MM.1S (cell line): Measurements from ENCODE around the gene MACROH2A2.

Experiments used
- DNase-seq: peaks from one replicate; pipeline ENCODE4 v3.0.0-alpha.2; 2015
- H2AFZ ChIP-seq: fragments of 300-600 bp; sonication (generic); 2 replicates; pipeline ENCODE4 v1.6.0; 2016; ENCODE audit warnings: antibody characterized with exemption, low read length
- H3F3A ChIP-seq: fragments of 300-600 bp; sonication (generic); 2 replicates; pipeline ENCODE4 v1.6.1; 2016; ENCODE audit warnings: mild to moderate bottlenecking, antibody characterized with exemption, low read length, moderate library complexity, mixed read lengths; ENCODE audit not compliant: insufficient read depth
- H3K27ac ChIP-seq: fragments of 300-600 bp; sonication (generic); 2 replicates; pipeline ENCODE4 v1.5.1; 2016; ENCODE audit warnings: mild to moderate bottlenecking, low read length
- H3K27me3 ChIP-seq: fragments of 300-600 bp; sonication (generic); replicated peaks from 2 replicates; pipeline ENCODE4 v1.6.0; 2016; ENCODE audit warnings: low read length; ENCODE audit not compliant: insufficient read depth
- H3K36me3 ChIP-seq: fragments of 300-600 bp; sonication (generic); replicated peaks from 2 replicates; pipeline ENCODE4 v1.6.1; 2016; ENCODE audit warnings: mild to moderate bottlenecking, low read length, mixed read lengths; ENCODE audit not compliant: insufficient read depth
- H3K4me1 ChIP-seq: fragments of 300-600 bp; sonication (generic); 2 replicates; pipeline ENCODE4 v1.6.1; 2016; ENCODE audit warnings: low read length, mixed read lengths
- H3K4me2 ChIP-seq: fragments of 300-600 bp; sonication (generic); 2 replicates; pipeline ENCODE4 v1.6.0; 2016; ENCODE audit warnings: low read depth, low read length
- H3K4me3 ChIP-seq: fragments of 300-600 bp; sonication (generic); 2 replicates; pipeline ENCODE4 v1.5.1; 2016; ENCODE audit warnings: low read length, mixed read lengths
- H3K79me2 ChIP-seq: fragments of 300-600 bp; sonication (generic); 2 replicates; pipeline ENCODE4 v1.6.1; 2016; ENCODE audit warnings: mixed run types, low read length, mixed read lengths
- H3K9ac ChIP-seq: fragments of 300-600 bp; sonication (generic); 2 replicates; pipeline ENCODE4 v1.6.1; 2016; ENCODE audit warnings: low read length, mixed read lengths
- H3K9me2 ChIP-seq: fragments of 300-600 bp; sonication (generic); replicated peaks from 2 replicates; pipeline ENCODE4 v1.6.1; 2016; ENCODE audit warnings: mild to moderate bottlenecking, low read length, mixed read lengths; ENCODE audit not compliant: insufficient read depth
- H3K9me3 ChIP-seq: fragments of 300-600 bp; sonication (generic); replicated peaks from 2 replicates; pipeline ENCODE4 v1.6.1; 2016; ENCODE audit warnings: mild to moderate bottlenecking, low read length, mixed read lengths; ENCODE audit not compliant: insufficient read depth
- H4K20me1 ChIP-seq: fragments of 300-600 bp; sonication (generic); 2 replicates; pipeline ENCODE4 v1.6.1; 2016; ENCODE audit warnings: mild to moderate bottlenecking, low read length, moderate library complexity, mixed read lengths; ENCODE audit not compliant: insufficient read depth
- CTCF ChIP-seq: fragments of 300-600 bp; sonication (generic); IDR thresholded peaks from 2 replicates; pipeline ENCODE4 v1.5.1; 2016; ENCODE audit warnings: antibody characterized with exemption, low read length, mixed read lengths
- EZH2 ChIP-seq: fragments of 300-600 bp; sonication (generic); optimal IDR thresholded peaks from 2 replicates; pipeline ENCODE3; 2017; ENCODE audit warnings: low read depth, mild to moderate bottlenecking, antibody characterized with exemption, low read length, mixed read lengths
- EZH2phosphoT487 ChIP-seq: fragments of 300-600 bp; sonication (generic); IDR thresholded peaks from 2 replicates; pipeline ENCODE4 v1.6.1; 2018; ENCODE audit warnings: antibody characterized with exemption, low read length

The MACROH2A2 gene

GRCh38 chr10:70088308-70088698 lies 35.7 kb downstream of the MACROH2A2 start:
- H3K9me2 ChIP-seq: no peaks in the 10 kb centered on the region
- no peak overlapping the region for H3K27ac ChIP-seq
- no peak for TF ChIP-seq EZH2
- no peak for TF ChIP-seq EZH2phosphoT487
- no peak for TF ChIP-seq CTCF
- H3K27me3 ChIP-seq: no peaks in the 10 kb centered on the region
- H2AFZ ChIP-seq: no peak overlapping the region
- H3K4me3 ChIP-seq: no peak overlapping the region
- DNase-seq: no peak
- no peaks in the 10 kb centered on the region for H3K4me1 ChIP-seq
- H3F3A ChIP-seq: no peaks in the 10 kb centered on the region
- H3K9ac ChIP-seq: no peak overlapping the region
- H3K4me2 ChIP-seq: no peak overlapping the region
- no peaks in the 10 kb centered on the region for H3K9me3 ChIP-seq
- no peaks in the 10 kb centered on the region for H3K36me3 ChIP-seq
- no peaks in the 10 kb centered on the region for H3K79me2 ChIP-seq
- no peaks in the 10 kb centered on the region for H4K20me1 ChIP-seq

- no peak for TF ChIP-seq EZH2phosphoT487
- TF ChIP-seq EZH2: no peak
- no peak for TF ChIP-seq CTCF
- Histone ChIP-seq H2AFZ (no peak overlapping the region), H3K36me3 (no peaks in the 10 kb centered on the region), H3F3A (no peaks in the 10 kb centered on the region), H3K9me2 (no peaks in the 10 kb centered on the region), H3K4me2 (no peak overlapping the region), H3K27me3 (no peaks in the 10 kb centered on the region), H4K20me1 (no peaks in the 10 kb centered on the region), H3K79me2 (no peaks in the 10 kb centered on the region), H3K4me3 (no peak overlapping the region), H3K4me1 (no peaks in the 10 kb centered on the region), H3K9me3 (no peaks in the 10 kb centered on the region), H3K9ac (no peak overlapping the region), H3K27ac (no peak overlapping the region)
- DNase-seq: no peak
Measured at GRCh38 chr10:70090013-70090412, 37.4 kb downstream of the MACROH2A2 start.

GRCh38 chr10:70090951-70091350 lies 38.3 kb downstream of the MACROH2A2 start:
- Histone ChIP-seq H3K36me3 (no peaks in the 10 kb centered on the region), H3K9me3 (no peaks in the 10 kb centered on the region), H3K4me3 (no peak overlapping the region), H3K4me1 (no peaks in the 10 kb centered on the region), H3K9me2 (no peaks in the 10 kb centered on the region), H3K27me3 (no peaks in the 10 kb centered on the region), H3F3A (no peaks in the 10 kb centered on the region), H3K9ac (no peak overlapping the region), H2AFZ (no peak overlapping the region), H3K27ac (no peak overlapping the region), H3K79me2 (no peaks in the 10 kb centered on the region), H4K20me1 (no peaks in the 10 kb centered on the region), H3K4me2 (no peak overlapping the region)
- no peak for DNase-seq
- no peak for TF ChIP-seq EZH2
- no peak for TF ChIP-seq CTCF
- TF ChIP-seq EZH2phosphoT487: no peak

GRCh38 chr10:70092389-70092718 lies 39.7 kb downstream of the MACROH2A2 start:
- no peak for TF ChIP-seq EZH2phosphoT487
- no peak for TF ChIP-seq CTCF
- DNase-seq: no peak
- Histone ChIP-seq H4K20me1 (no peaks in the 10 kb centered on the region), H3K79me2 (no peaks in the 10 kb centered on the region), H3K4me3 (no peak overlapping the region), H3K27me3 (no peaks in the 10 kb centered on the region), H3K9me2 (no peaks in the 10 kb centered on the region), H3K9me3 (no peaks in the 10 kb centered on the region), H3K36me3 (no peaks in the 10 kb centered on the region), H3K27ac (no peak overlapping the region), H2AFZ (no peak overlapping the region), H3K4me1 (no peaks in the 10 kb centered on the region), H3F3A (no peaks in the 10 kb centered on the region), H3K9ac (no peak overlapping the region), H3K4me2 (no peak overlapping the region)
